Left lobe of liver (tissue), 2 donors: ENCODE data around the gene CLMN. TPM values are rescaled to one million over a fixed set of nuclear protein-coding genes. Genes with fewer than 3 reads are reported as not detected.

ENCODE experiments used
- ATAC-seq: fragments of 200-7000 bp; cut with Tn5 transposase; one replicate; pipeline ENCODE4 v1.9.1; 2020; ENCODE audit warnings: mild to moderate bottlenecking, moderate library complexity
- DNase-seq: peaks from one replicate; pipeline ENCODE4 v3.0.0-alpha.2; 2020; ENCODE audit warnings: low spot score
- total RNA-seq: library from RNA; stranded (reverse); gene quantifications from one replicate; pipeline ENCODE4 v1.2.1, GENCODE V29; 2021
- donor health status: DM: no; HTN: no; CAD: no; lungs with moderate emphysema.
- donor health status: DM: no; HTN: yes; CAD: no.

Gene CLMN
- total RNA-seq, 1 donor from 2014 or later = 67.7 TPM

- DNase-seq = no peak
- peak; percentile 21 for ATAC-seq
Measured at GRCh38 chr14:95321693-95322455, 2.2 kb upstream of the CLMN start.

DNA sequence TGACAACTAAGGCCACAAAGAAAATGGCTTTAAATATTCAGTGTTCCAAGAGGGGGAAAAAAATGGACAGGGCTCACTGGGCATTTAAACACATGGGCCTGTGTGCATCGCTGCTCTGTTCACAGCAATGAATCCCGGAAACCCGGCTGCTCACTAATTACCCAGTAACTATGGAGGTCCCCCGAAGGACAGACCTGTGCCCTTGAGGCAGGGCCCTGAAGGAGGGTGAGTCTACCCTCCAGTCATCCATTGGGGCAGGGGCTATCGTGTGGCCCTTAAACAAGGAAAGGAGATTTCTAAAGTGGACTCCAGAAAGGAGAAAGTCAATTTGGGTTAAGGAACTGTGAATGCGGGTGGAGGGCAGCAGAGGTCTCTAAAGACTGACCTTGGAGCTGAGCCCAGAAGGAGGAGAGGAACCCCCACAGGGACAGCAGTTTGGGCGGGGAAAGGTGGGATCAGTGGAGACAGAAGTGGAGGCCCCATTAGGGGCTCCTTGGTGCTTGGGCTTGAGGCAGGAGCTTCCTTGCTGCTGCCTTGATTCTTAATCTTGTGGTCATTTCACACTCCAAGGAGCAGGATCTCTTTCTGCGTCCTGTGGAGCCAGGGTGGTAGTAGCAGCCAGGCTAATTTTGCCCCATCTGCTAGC is 1.4 kb upstream of the CLMN start:
- ATAC-seq (no peak), DNase-seq (no peak)

- ATAC-seq = no peak
- no peak for DNase-seq
Measured at GRCh38 chr14:95320078-95320895, 579 bp upstream of the CLMN start.

GRCh38 chr14:95318399-95319311 is 1.1 kb downstream of the CLMN start:
- ATAC-seq (peak; percentile 46), DNase-seq (peak; percentile 89)

GRCh38 chr14:95317817-95318343 is 1.8 kb downstream of the CLMN start:
- no peak for DNase-seq
- ATAC-seq = no peak

GRCh38 chr14:95316821-95317220 is 2.9 kb downstream of the CLMN start:
- no peak for DNase-seq
- ATAC-seq = no peak

DNA sequence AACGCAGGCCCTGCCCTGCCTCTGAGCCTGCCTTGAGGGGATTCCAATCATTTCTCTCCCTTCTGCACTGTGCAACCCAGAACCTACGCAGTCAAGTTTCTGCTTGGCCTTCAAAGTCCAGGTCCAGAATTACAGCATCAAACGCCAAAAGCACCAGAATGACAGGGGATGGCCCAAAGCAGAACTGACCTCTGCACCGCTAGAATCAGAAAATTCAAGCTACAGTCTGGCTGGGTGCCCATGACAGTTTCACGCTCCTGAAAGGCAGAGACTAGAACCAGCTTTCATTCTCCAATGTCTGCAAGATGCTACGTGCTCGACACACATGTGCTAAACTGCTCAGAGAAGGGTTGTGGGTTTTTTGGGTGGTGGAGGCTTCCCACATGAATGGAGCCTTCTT is 4.1 kb downstream of the CLMN start:
- ATAC-seq = peak; percentile 23

DNA sequence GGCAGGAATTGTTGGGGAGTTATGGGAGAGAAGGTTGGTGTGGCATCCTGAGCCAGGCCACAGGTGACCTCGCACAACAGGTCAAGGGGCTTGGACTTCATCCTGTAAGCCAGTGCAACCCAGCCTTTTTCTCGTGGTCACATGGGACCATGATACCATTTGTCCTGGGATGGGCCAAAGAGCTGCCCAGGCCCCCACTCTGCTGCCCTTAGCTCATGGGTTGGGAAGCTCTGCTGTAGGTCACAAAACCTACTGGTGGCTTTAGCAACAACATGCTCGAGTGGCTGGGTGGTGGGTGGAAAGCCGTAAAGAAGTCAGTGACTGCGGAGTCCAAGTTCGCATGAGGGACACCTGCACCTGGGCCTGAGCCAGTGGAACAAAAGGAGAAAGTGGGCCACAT is 4.6 kb downstream of the CLMN start:
- ATAC-seq (peak; percentile 9), DNase-seq (no peak)

More for the DNA sequence above, 4.1 kb downstream of the CLMN start:
- peak; percentile 81 for DNase-seq

DNA sequence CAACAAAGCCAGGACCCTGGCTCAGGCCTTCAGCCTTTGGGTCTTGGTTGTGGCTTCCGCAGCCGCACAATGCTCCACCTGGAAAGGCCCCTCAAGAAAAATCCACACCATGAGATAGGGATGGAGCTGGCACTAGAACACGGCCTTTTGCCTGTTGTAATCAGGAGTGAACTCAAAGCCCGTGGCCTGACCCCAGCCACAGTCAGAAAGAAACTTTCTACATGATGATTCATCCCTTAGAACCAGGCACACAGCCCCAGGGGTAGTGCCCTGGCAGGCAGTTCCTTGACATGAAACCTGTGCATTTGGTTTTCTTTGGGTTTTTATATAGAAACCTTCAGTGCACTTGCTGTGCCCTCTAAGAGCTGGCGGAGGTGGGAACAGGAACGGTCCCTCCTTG is 5.1 kb downstream of the CLMN start:
- DNase-seq = peak; percentile 73
- peak; percentile 44 for ATAC-seq

DNA sequence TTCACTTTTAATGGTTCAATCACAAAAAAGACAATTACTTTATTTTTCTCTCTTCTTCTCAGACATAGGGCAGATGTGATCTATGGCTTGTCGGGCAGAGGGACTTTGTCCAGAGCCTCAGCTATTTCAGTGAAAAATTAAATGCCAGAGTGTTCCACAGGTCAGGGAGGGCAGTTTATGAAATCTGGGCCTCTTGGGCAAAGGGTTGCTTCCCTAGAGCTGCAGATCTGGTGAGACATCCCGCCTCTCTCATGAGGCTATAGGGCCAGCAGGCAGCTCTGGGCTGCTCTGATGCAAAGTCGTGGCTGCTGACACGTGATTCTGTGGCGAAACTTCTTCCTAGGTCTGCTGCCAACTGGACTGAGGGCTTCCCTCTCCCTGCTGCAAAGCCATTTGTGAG is 6.0 kb downstream of the CLMN start:
- DNase-seq = peak; percentile 97
- peak; percentile 43 for ATAC-seq

GRCh38 chr14:95313190-95313589 is 6.5 kb downstream of the CLMN start:
- DNase-seq = no peak
- no peak for ATAC-seq

DNA sequence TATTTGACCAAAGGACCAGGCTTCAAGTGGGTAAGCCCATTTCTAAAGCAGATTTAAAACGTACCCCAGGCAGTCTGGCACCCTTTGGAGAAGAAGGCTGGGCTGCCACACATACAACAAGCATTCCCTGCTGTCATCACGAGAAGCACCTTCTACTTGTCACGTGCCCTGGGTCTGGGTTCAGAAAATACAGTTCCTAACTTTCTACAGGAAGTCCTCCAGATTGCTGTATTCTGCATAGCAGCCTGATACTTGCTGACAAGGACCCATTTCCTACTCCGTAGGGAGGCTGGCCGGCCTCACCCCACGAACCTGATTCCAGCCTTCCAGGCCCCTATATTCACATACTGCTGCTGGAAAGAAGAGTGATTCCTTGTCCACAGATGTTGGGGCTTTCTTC is 7.4 kb downstream of the CLMN start:
- DNase-seq = no peak

GRCh38 chr14:95311752-95312151 is 8.0 kb downstream of the CLMN start:
- DNase-seq (no peak), ATAC-seq (no peak)

More for the DNA sequence above, 7.4 kb downstream of the CLMN start:
- no peak for ATAC-seq

- DNase-seq (no peak), ATAC-seq (no peak)
Measured at GRCh38 chr14:95310635-95311380, 8.9 kb downstream of the CLMN start.

DNA sequence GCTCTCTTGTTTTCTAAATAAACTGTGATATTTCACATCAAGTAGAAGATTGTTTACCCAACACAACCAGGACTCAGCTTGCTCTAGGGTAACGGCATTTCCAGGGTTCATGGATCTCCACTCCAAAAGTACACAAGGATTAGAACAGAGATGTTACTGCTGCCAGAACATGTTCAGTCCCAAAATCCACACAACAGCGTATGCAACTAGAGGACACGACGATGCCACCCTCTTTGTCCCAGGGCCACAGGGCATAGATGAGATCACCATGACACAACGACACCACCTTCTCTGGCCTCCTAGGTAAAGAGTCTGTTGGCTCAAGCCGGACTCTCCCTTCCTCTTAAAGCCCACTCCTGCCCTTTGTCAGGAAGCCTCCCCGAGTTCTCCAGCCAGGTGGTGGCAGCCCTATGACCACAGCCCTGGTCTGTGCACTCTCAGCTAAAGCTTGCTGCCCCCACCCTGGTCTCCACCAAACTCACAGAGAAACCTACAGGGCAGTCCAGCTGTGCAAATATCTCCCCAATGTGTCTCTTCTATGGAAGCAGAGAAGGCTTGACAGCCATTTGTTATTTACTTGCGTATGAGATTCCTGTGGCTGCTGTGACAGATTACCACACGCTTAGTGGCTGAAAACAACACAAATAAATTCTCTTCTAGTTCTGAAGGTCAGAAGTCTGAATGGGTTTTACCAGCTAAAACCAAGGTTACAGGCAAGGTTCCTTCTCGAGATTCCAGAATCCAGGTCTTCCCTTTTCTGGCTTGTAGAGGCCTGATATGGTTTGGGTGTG is 10.3 kb downstream of the CLMN start:
- peak; percentile 66 for ATAC-seq
- DNase-seq = peak; percentile 93

DNA sequence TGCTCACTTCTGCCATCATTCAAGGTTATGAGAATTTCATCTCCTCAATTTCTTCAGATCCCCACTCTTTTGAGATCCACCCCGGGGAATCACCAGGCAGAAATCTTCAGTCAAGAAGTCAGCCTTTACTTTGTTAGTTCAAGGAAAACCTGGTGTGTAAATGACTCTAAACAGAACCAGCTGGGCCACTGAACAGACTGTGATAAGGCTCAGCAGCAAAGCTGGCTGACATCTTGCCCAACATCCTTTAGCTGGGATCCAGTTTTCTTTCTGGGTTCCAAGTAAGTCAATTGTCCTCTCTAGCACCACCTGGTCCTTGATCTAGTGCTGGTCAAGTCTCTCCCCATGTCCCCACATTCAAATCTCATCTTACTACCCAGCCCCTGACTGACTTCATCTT is 11.6 kb downstream of the CLMN start:
- ATAC-seq (no peak), DNase-seq (no peak)

- peak; percentile 98 for DNase-seq
- peak; percentile 71 for ATAC-seq
Measured at GRCh38 chr14:95307402-95308041, 12.2 kb downstream of the CLMN start.

DNA sequence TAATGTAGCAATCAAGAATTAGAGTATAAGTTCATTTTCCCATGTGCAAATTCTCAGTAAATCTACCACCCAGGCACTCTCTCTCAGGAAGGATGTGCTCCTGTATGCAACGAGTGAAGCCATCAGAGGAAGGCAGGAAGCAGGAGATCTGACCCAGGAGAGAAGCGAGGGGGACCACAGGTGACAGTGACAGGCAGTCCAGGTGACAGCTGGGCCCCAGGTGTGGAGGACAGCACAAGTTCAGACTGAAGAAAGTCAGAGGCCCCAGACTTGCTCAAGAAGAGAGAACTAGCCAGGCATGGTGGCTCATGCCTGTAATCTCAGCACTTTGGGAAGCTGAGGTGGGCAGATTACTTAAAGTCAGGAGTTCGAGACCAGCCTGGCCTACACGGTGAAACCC is 13.8 kb downstream of the CLMN start:
- ATAC-seq (no peak), DNase-seq (no peak)
